Measurements from ENCODE around the gene SDF2.
"Not testable (repeated sequence)": the region's sequence is repeated elsewhere in the genome, so short reads cannot be mapped to it uniquely, and the experiment has no call there.

SDF2 gene

DNA sequence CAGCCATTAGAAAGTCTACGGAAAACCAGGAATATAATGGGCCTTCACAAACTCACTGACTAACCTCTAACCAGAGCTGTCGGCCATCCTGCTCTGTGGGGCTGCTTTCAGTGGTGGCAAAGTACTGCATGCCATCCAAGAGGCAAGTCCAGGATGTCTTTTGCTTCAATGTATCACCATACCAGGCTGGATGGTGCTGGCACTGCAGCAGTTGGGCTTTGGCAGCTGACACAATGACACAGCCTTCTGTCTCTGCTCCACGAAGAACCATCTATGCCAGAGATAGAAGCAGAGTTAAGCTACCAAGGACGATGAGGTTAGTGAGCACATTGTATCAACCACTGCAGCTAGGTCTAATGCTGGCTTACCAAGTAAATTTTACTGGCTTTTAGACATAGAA, 38.0 kb downstream of the SDF2 start:
- no peak for DNase-seq

DNA sequence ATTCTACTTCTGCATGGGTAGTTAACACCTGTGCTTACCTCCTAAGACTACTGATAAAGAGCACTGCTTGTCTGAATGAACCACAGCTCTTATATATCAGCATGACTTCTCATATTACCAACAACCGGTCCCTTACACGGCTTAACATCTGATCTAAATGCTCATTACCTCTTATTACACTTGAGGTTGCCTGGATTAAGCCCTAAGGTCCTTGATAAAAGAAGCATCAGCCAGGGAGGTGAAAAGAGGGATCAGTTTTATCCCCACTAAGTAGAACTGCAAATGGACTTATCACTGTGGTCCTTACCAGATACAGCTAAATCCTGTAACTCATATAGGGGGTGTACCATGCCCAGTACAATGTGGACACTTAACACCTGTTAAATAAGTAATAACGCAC, 39.5 kb downstream of the SDF2 start:
- DNase-seq, result no peak

DNA sequence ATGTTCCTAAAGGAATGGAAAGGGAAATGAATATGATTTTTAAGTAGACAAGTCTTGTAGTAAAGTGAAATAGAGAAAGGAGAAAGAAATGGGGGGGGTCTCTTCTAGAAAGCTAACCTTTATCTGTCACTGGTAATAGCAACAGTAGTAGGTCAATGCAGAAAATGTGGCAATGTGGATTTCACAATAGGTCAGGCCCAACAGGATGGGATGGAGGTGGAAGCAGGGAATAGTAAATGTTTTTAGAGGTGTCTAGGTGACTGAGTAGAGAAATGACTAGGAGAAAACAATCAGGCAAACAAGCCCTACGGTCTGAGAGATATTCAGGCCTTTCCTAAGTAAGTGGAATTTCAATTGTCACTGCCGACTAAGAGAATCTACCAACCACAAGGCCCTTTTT, 41.7 kb downstream of the SDF2 start:
- DNase-seq, result no peak

DNA sequence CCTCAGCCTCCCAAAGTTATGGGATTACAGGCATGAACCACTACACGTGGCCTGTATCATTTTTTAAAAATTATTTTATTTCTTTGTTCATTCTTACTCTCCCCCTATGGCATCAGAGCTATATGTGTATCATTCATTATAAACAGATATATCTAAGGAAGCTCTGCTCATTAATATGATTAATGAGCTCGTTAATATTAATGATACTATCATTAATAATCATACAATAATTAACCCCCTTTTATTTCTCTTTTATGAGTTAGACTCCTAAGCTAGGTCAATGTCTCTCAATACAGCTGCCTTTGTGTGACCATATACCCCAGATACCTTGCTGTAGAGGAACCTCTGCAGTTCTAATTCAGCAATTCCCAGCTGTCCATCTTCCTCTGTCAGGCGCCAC, 43.2 kb downstream of the SDF2 start:
- no peak for DNase-seq

DNA sequence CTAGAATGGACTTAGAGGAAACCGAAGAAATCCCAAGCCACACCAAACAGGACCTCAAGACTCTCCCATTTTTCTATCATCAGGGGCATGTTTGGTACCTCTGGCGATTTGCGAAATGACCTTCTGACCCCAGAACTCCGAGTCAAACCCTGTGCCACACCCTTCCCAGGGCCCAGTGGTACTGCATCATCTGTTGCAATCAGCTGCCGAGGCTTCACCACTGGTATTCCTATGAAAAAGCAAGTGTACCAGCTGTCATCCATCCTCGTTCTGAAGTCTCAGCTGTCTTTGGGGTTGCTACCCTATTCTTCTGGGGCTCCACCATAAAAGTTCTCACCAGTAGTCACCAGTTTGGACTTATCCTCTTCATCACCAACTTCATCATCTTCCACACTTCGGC, 45.4 kb downstream of the SDF2 start:
- DNase-seq, result no peak

DNA sequence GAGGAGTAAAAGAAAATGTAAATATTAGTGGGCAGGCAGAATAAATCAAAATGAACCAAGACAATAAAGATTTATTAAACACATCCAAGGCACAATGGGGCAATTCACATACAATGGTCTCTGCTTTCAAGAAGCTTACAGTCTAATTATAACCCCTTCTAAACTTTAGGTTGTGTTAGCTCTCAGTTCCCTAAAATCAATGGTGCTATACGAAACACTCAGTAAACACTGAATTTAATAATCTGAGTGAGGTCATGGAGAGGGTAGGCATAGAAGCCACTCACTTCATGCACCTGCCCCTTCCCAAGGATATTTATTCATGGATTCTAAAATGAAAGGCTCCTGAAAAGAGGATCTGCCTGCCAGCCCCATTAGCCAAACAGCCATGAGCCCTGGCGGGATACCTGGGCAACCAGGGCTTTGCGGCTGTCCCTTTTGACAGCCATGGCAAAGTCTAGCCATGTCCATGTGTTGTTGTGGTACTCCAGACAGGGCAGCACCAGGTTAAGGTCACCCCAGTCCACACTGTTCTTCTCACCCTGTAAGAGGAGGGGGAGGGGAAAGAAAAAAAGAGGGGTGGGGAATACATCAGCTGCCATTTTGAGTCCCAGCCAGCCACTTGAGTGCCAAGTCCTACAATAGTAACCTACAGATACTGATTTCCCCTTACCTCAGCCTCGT, 46.3 kb downstream of the SDF2 start:
- no peak for DNase-seq

DNA sequence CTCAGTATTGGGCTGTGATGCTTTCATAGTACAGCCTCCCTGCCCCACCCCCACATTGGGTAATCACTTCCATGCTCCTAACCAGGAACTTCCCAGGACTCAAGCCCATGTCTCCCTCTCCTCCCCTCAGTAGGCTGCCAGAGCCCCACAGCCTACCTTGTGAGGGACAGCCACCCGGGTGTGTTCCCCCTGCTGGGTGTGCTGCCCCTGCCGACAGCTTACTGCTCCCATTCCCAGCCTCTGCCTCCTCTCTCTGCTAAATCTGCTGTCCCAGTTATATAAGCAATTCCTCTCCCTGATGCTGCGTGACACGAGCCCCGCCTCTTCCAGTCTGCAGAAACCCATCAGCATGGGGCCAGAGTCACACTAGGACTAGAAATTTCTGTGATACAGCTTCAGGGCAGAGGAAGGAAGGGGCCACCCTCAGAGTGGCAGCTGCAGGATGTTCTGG, 47.8 kb downstream of the SDF2 start, which contains the start of gene RSKR:
Gene RSKR (minus strand): TSS at position 255 of the 451 bp plus-strand sequence. CDS start 24 bp downstream, at position 231.
- DNase-seq, result no peak

DNA sequence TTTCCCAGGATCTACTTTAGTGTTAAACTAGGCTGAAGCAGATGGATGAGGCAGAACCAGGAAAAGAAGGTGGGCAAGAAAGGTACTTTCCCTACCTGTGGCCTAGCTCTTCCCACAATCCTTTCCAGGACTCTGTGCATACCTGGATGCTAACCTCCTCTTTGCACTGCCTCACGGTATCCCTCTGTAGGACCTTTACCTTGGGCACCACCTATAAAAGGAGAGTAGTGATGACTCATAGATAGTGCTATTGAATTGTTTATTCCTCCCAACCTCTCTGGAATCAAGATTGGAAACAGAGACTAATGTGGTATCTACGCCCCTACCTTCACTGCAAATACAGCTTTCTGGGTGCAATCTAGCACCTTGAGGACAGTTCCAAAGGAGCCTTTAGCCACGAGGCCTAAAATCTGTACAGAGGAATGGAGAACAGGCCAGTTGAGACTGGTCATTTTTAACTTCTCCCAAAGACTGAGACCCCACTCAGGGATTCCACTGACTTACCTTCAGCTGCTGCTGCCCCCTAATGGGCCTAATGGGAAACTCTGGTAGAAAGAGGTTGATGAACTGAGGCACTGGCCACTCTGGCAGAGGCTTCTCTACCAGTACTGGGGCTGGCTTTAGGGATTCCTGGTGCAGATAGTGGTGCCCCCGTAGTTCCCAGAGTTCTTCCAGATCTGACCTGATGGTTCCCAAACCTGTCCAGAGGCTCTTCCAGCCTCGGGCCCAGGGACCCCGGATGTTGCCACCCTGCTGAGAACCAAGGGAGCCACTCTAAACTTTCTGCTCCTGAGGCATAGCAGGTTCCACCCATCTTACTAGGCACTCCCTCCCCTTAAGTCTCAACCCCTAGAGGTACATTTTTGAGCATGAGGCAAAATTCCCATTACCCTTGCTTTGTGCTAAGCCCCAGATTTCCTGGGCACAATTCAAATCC, 48.5 kb downstream of the SDF2 start:
- no peak for DNase-seq

DNA sequence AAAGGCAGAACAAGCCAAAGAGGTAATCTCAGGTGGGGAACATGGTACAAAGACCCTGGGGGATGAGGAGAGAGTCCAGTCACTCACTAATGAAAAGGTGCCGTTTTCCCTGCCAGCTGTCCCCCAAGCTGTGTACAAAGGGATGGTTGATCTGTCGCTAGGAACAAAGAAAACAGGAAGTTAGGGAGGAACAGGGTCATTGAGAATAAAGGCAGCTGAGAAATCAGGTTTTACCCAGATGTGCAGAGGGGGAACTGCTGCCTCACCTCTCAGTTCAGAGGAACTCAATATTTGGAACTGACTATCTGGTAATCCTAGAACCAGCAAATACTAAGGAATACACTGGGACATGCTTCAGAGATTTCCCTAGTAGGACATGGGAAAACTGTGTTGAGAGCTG, 49.2 kb downstream of the SDF2 start:
- no peak for DNase-seq

DNA sequence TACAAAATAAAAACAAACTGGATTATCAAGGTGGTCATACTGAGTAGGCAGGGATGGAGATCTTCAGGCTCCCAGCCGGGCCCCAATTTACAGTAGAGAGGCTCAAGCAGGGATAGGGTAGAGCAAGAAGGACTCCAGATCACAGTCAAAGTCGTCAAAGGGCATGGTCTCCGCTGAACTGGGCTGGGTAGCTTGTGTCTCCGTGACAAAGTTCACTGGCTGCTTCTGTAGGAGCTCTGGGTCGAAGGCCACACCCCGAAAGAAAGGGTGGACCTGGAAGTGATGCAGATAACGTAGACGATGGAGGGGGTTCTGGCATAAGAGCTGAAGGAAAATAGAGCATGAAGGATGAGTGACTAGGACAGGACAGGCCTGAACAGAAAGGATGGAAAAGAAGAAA, 51.3 kb downstream of the SDF2 start:
- DNase-seq, result no peak

DNA sequence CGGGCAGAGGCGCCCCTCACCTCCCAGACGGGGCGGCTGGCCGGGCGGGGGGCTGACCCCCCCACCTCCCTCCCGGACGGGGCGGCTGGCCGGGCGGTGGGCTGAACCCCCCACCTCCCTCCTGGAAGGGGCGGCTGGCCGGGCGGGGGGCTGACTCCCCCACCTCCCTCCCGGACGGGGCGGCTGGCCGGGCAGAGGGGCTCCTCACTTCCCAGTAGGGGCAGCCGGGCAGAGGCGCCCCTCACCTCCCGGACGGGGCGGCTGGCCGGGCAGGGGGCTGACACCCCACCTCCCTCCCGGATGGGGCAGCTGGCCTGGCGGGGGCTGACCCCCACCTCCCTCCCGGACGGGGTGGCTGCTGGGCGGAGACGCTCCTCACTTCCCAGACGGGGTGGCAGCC, 57.7 kb downstream of the SDF2 start:
- DNase-seq, result not testable (repeated sequence)

DNA sequence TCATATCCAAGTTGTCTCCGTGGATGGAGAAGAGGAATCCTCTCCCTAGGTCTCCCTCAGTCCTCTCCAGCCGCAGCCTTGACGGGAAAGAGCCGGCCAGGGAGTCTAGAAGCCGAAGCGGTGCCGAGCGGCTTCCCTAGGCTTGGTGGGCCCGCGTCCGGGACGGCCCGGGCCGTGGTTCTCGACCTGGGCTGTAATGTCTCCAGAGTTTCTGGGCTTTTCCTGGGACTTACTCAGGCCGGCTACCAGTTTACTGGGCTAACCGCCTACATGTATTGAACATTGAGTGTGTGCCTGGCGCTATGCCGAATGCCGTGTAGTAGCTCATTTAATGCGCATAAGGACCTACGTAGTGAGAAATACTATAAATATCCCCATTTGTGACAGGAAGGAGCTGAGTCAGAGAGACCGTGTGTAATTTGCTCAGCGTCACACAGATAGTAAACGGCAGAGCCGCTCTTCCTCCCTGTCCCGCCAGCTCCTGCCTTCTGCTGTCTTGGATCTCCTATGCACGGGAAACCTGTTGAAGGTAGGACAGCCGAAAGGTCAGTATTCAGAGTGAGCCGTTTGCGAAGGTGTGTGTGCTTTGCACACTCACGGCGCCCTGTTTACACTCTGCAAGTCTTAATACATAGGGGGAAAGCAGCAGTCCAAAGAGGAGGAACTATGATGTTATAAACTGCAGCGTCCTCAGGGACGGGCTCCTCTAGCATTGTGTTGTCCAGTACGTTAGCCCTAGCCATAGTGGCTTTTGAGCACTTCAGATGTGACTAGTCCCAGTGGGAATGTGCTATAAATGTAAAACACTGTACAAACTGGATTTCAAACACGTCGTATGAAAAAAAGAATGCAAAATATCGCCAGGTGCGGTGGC, 62.2 kb downstream of the SDF2 start:
- peak; percentile 3 for DNase-seq

DNA sequence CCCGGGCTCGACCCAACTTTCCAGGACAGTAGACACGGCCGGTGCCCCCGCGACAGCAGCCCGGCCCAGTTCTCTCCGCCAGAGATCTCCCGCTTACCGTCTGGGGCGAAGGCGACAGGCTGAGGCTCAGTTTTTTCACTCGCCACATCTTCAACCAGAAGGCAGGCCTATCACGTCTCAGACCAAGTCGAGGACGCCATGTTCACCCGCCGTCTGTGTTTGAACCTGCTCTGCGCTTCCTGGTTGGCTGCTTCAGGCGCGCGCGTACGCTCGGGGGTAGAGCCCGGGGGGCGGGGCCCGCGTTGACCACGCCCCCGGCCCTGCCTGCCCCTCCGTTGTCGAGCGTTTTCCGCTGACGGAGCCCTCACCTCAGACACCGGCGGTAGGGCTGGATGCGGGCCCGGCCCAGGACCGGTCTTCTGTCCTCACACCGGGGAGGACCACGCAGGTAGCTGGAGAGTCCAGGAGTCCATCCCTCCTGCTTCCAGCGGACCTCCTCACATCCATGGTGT, 62.9 kb downstream of the SDF2 start, which contains the start of gene SPAG5:
Gene SPAG5 (minus strand): TSS at position 227 of the 512 bp plus-strand sequence. CDS start 79 bp downstream, at position 148.
- peak; percentile 59 for DNase-seq

DNA sequence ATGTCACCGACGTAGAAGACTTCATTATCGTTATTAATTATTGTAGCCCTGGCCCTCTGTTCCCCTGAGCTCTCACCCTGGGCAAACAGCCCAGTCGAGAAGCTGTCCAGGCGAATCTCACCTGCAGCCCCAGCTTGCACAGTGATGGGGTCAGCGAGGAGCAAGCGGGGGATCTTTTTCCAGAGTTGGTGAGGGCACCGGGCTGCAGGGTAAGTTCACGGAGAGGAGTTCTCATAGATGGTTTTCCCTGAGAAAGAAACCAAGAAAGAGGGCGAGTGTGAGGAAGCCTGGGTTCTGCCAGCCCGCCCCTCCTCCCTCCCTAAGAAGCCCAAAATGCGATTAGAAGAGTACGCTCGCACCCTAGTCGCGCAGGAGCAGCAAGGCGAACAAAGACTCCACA, 63.3 kb downstream of the SDF2 start:
- no peak for DNase-seq
